Eye (tissue), 1 donor: ENCODE measurements around the gene TRIM47.

Source experiments
- DNase-seq: peaks from one replicate; pipeline ENCODE4 v3.0.0-alpha.2; 2015

TRIM47 gene

GRCh38 chr17:75878174-75878998 lies at the start of gene TRIM47:
TRIM47 (minus strand) TSS chr17:75878581; CDS start chr17:75878548, 33 bp downstream.
- peak; percentile 66 for DNase-seq

DNA sequence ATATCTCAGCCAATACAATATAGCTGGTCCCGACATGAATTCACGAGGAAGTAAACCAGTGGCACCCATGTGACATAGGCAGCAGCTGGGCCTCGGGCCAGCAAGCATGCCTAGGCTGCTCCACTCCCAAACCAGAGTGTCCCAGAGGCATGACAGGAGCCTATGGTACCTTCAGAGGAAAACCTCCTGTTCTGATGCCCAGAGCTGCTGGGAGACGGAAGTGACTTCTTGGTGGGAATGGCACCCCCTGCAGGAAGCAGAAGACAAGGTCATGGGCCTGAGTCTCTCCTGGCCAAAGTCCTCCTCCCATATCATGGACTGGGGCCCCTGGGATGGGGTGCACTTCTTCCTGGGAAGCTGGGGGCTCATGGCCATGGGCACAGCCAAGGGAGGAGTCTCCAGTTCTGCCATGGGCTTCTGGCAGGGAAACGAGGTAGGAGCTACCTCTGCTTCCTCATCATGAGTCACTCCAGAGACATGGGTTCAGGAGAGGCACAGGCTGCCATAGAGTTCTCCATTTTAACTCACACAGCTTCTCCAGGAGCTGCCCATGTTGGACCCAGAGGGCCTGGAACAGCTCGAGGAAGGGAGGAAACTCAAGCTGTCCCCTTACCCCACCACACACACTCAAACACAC lies 49.0 kb upstream of the TRIM47 start:
- DNase-seq: no peak

DNA sequence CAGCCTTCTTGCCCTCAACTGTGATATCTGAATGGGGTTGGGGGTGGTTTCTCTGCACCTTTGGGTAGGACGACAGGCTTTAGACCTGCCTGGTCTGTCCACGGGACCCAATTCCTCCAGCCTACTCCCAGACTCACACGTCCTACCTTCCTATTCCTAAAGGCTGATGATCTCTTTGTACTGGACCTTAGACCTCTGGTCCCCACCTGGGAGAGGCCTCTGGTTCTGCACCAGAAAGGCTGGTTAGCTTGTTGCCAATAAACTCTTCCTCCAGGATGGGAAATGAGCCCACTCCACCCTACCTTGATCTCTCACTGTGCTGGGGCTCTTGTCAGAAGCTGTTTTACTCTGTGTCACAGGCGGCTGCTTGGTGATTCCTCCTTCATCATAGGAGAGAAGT lies 48.1 kb upstream of the TRIM47 start:
- no peak for DNase-seq

DNA sequence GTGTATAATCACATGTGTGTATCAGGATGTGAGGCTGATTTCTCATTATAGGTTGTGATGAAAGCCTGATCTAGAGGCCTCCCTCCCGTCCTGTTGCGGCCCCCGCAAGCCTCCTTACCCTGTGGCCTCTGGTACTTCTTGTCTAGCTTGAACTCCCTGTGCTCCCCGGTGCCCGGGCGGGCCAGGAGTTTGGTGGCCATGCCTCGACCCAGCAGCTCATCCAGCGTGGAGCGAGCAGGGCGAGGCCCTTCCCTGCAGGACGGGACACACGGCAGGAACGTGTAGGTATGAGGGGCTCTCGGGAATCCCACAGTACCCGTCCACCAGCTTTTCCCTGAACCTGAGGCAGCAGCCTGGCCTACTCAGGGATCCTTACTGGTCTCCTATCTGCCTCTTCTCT lies 47.5 kb upstream of the TRIM47 start:
- no peak for DNase-seq

DNA sequence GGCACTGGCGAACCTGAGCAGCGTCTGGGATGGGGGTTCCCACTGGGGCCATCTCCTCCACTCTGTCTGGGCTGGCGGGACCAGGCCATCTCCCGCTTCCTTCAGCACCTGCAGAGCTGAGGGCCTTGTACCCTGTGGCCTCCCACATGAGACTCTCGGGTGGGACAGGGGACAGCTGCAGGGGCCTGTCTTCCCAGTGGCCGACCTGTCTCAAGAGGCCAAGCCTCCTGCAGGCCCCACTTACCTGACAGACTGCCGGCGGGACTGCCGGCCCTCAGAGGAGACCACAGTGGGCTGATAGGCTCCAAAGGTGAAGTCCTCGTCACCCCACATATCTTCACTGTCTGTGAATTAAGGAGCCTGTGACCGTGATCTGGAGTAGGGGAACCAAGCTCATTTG lies 46.7 kb upstream of the TRIM47 start:
- no peak for DNase-seq

- DNase-seq: no peak
Measured at GRCh38 chr17:75922963-75923874, 44.8 kb upstream of the TRIM47 start.

GRCh38 chr17:75922173-75922961 lies 44.0 kb upstream of the TRIM47 start:
- DNase-seq: no peak

DNA sequence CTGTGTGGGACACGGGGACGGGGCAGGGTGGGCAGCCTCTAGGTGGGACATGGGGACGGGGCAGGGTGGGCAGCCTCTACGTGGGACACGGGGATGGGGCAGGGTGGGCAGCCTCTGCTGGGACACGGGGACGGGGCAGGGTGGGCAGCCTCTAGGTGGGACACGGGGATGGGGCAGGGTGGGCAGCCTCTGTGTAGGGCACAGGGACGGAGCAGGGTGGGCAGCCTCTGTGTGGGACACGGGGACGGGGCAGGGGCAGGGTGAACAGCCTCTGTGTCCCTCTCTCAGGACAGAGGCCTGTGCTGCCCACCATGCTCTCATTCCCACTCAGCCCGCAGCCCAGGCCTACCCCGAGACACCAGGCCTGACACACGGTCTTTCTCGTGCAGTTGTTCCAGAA lies 43.2 kb upstream of the TRIM47 start:
- DNase-seq: no peak

DNA sequence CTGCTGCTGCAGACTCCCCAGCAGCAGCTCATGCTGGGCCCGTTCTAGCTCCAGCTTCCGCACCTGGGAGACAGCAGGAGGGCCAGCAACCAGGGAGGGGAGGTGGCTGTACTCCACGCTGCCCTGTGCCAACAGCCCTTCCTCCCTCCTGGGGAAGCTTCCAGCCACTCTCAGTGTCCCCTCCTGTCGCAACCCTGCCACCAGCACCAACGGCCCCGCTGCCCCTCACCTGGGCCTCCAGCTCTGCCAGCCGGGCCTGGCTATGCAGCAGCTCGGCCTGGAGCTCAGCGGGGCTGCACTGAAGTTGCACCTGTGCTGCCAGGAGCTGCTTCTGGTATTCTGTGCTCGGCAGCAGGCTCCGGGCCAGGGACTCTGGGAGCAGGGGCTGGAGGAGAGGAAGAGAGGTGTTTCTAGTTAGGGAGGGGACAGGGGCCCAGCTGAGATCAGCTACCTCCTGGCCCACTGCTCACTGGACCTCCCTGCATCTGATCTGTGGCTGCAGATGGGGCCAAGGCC lies 41.7 kb upstream of the TRIM47 start:
- DNase-seq: no peak

DNA sequence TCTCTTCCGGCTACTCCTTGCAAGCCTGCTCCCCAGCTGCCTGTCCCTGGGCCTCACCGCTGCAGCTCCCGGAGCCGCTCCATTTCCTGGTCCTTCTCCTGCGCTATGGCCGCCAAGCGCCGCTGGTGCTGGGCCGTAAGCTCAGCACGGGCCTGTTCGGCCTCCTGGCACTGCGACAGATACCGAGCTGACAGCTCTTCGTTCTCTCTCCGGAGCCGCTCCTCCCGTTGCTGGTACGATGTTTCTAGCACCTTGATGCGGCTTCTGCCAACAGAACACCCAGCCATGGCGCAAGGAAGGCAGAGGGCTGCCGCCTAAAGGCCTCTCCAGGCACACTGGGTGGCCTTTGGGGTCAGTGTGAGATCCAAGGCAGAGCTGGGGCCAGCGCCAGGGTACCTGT lies 41.2 kb upstream of the TRIM47 start:
- DNase-seq: no peak

DNA sequence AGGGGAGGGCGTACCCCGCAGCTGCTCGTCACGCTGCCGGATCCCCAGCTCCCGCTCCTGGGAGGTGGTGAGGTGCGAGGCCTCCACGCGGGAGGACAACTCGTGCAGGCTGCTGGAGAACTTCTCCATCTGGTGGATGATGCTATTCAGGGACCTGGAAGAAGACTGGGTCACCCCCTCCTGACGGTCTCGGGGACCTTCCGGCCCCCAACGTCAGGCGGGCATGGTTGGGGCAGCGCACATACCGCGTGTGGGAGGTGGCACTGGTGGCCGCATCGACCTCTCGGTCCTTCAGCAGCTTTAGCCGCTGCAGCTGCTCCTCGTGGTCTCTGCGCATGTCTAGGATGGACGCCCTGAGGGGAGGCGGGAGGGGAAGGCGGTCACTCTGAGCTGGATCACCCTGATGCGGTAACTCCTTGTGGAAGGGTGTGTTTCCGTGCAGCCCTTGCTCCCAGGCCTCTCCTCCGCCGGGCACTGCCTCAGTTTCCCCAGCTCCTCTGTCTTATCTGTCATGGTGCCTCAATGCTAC lies 39.6 kb upstream of the TRIM47 start:
- DNase-seq: no peak

DNA sequence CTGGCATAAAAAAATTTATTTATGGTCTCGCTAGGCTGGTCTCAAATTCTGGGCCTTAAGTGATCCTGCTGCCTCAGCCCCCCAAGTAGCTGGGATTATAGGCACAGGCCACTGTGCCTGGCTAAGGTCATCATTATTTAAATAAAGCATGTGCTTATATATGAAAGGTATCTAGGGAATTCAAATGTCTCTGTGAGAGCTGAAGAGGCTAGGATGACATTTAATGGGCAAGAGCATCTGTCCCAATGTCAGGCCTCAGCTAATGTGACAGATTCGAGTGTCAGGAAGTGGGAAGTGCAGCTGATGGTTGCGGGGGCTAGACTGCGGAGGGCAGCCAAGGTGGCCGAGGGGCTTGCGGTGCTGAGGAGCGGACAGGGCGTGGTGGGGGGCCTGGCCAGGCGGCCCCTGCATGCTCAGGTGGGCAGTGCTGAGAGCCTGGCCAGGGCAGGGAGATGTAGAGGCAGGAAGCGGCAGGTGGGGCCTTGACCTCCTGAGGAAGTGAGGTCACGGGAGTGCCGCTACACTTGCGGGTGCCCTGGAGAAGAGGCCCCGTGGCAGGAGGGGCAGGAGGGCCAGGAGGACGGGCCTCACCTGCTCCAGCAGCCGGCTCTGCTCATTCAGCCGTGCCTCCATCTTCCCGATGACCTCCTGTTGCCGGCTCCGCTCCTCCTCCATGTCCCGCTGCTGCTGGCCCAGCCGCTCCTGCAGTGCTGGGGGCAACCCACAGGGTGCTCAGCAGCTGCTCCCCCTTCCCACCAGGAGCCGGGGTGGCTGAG lies 38.9 kb upstream of the TRIM47 start:
- DNase-seq: peak; percentile 45

GRCh38 chr17:75915268-75915667 lies 36.9 kb upstream of the TRIM47 start:
- DNase-seq: no peak

GRCh38 chr17:75914643-75915267 lies 36.4 kb upstream of the TRIM47 start:
- no peak for DNase-seq

- DNase-seq: no peak
Measured at GRCh38 chr17:75913537-75914210, 35.3 kb upstream of the TRIM47 start.

DNA sequence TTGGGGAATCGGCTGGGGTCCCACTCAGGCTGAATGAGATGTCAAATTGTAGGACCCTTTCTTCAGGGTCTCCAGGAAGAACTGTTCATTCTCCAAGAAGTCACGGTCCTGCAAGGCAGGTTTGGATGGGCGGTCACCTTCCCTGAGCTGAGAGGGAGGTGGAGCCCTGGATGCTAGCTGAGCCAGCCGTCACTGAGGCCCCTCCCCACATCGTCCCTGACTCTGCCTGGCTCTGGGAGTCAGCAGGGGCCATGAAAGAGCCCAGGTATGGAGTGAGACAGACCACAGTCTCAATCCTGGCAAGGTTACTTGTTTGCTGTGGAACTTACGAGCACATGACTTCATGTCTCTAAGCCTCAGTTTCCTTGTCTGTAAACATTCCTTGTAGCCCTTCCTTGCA lies 32.3 kb upstream of the TRIM47 start:
- DNase-seq: no peak

DNA sequence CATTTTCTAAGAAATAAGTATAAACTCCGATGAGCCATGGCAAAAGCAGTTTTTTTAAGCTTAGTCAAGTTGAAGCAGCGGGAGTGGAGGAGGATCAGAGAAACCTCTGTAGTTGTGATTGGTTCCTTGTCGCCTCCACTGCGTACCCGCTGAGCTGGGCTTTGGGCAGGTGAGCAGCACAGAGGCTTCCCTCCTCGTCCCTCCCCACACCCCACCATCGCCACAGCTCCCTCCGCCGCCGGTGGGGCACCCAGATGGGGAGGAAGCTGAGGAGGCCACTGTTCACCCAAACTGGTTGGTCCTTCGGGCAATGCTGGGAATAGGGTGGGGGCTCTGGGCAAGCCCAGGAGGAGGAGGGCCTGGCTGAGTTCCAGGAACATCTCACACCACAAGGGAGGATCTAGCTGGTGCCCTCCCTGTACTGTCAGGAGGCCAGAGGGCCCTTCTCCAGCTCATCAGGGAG lies 31.5 kb upstream of the TRIM47 start:
- DNase-seq: no peak

DNA sequence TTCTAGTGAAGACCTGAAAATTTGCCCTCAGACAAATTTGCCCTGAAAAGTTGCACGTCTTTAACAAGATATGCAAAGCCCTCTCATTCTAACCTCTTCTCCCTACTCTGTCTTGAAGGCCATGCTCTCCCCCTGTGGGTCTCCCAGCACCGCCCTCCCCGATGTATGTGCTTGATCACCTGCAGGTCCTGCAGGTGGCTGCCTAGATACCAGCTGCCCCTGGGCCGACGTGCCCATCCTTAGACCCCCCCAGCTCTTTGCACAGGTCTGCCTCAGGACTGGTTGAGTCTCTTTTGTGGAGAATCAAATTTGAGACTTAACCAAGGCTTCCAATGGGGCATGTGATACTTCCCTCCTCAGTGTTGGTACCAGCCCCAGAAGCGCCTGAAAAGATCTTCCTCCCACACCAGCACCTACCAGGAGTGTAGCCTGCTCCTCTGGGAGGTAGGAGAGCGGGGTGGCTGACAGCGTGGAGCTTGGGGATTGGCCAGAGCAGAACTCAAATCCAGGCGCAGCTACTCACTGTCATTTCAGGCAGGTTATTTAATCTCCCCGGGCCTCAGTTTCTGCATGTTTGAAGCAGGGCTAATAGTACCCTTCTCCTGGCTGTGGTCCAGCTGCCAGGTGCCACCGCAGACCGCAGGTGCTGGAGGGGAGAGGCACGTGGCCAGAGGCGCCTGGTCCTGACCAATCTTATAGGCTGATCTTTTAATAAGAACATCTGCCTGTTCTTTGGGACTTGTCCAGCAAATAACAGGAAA lies 30.9 kb upstream of the TRIM47 start:
- no peak for DNase-seq

DNA sequence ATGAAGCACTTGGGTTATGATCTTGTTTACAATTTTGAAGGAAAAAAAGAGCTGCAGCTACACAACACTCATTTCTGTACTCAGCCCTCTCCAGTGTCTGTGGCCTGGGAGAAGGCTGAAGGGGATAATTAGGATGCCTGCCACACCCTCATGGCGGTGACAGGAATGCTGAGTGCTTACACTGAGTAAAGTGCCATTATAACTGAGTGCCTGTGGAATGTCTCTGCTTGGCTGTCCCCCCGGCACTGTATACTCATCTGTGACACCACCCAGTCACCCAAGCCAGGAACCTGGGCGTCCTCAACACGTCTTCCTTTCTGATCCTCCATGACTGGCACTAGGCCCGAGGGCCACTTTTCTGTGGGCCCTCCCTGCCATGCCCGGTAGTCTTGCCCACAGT lies 29.8 kb upstream of the TRIM47 start:
- no peak for DNase-seq
